Forelimb muscle (tissue), 1 donor: ENCODE results near the gene PNP. TPM values are rescaled to one million over a fixed set of nuclear protein-coding genes. Genes with fewer than 3 reads are reported as not detected.
"Not testable (repeated sequence)": the region's sequence is repeated elsewhere in the genome, so short reads cannot be mapped to it uniquely, and the experiment has no call there.

Source experiments
- DNase-seq: peaks from one replicate; pipeline ENCODE4 v3.0.0-alpha.2; 2013; ENCODE audit warnings: low read depth
- polyA plus RNA-seq: library from polyadenylated mRNA; unstranded; fragments of 120-200 nt; gene quantifications from one replicate; pipeline ENCODE4 v1.2.1, GENCODE V29; 2013; ENCODE audit not compliant: insufficient read length

Gene PNP
- polyA plus RNA-seq, 1 donor, result 10.6 TPM

DNA sequence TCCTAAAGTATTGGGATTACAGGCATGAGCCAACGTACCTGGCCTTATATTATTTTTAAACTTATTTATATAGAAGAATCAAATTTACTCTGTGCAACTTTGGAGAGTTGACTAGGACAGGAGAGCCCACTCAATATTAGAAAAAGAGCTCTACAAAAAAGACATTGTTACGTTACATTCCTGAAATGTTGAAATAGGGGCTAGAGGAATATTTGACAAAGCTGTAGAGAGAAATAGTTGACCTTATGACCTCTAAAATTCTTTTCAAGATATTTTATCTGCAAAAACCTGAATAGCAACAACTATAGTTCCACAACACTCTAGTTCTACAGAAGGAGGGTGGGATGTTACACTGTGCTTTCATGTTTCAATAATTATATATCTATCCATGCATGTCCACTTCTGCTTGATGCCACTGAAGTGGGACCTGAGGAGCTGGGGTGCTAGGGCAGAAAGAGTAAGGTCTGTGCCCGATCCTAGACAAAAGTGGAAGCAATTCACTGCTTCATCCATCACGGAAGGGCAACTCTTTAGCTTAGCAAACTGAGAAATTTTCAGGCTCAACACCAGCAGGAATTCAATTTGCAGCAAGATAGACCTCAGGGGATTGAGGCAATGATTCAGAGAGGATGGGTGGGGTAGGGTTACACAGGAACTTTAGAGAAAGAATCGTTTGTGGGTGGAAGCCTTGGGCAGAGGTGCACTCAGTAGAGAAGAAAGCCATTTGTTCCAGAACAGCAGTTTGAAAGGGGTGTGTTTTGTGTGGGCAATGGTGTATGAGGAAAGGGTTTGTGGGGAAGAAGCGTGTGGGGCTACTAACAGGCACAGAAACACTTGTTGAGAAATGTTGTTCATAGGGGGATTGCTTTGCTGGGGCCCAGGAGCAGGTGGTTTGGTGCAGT is 20.1 kb downstream of the PNP start:
- no peak for DNase-seq

DNA sequence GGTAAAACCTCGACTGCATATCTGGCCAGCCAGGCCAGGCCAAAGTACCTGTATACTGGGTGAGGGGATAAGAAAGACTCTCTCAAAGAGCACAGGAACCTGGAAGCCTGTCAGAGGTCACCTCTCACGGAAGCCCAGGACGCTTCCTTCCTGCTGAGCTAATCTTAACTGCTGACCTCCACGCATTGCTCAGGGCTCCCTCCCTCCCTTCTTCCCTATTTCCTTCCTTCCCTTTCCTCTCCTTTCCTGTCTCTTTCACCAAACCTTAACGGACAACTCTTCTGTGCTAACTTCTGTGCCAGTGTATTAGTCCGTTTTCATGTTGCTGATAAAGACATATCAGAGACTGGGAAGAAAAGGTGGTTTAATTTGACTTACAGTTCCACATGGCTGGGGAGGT is 21.4 kb downstream of the PNP start:
- DNase-seq, result no peak

DNA sequence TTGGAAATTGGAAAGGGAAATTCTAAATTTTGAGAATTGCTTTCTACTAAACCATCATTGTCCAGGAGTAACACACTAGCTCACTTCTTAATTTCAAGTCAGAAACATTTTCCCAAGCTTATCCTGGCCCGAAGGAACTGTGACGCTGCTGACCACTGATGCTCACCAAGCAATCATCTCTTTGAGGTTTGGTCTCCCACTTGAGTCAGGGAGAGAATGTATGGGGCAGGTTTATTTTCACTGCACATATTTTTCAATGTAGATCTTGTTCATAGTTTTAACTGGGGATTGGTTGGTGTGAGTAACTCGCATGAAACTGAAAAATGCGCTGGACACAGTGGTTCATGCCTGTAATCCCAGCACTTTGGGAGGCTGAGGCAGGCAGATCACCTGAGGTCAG is 23.3 kb downstream of the PNP start:
- DNase-seq, result no peak

DNA sequence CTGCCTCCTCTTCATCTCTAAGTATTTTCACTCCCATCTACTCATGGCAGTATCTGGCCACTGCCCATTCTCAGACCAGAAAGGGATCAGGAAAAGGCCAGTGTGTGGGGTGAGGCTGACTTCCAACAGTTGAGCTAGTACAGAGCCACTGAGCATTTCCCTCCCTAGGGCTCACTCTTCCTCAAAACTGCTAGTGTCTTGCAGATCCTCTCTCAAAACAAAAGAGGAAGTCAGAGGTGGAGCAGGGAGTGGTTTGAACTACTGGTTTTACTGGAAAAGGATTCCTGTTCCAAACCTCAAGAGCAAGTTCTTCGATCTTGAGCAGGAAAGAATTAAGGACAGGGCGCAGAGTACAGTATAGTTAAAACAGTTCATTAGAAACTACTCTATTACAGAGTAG is 24.4 kb downstream of the PNP start:
- DNase-seq, result no peak

DNA sequence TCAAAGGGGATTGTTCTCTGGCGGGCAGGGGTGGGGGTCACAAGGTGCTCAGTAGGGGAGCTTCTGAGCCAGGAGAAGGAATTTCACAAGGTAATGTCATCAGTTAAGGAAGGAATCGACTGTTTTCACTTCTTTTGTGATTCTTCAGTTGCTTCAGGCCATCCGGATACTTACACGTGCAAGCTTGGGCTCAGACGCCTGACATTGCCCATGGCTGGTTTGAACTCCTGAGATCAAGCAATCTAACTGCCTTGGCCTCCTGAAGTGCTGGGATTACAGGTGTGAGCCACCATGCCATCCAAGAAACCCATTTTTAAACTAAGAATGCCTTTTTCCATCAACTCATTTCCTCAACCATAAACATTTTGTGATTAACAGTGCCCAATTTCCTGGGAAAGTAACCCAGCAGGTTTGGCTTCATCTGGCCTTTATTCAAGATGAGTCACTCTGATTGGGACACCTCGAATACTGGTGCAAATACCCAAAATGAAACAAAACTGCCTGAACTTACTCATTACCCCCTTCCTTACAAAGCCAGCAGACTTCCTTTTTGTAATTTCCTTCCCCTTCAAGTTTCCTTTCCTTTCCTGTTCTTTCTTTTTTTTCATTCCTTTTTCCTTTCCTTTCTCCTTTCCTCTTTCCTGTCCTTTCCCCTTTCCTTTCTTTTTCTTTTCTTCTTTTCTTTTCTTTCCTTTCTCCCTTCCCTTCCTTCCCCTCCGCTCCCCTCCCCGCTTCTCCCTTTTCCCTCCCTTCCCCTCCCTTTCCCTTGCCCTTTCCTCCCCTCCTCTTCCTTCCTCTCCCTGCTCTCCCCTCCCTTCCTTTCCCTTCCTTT is 25.9 kb downstream of the PNP start:
- no peak for DNase-seq

DNA sequence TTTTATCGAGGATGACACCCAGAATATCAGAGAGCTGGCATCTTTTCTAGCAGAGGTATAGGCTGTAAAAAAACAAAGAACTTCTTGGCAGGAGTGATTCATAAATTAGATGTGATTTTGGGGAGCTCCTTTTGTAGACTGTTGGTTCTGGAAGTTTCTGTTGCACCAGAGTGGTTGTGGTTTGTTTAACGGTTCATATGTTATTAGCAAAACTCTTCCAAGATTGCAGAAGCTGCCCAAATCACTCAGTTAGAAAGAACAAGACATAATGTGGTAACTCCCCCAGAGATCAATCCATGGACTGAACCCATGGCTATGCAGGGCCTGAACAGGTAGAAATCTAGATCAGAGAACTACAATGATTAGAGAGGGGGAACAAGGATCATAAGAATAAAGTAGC is 29.4 kb downstream of the PNP start:
- DNase-seq, result no peak

DNA sequence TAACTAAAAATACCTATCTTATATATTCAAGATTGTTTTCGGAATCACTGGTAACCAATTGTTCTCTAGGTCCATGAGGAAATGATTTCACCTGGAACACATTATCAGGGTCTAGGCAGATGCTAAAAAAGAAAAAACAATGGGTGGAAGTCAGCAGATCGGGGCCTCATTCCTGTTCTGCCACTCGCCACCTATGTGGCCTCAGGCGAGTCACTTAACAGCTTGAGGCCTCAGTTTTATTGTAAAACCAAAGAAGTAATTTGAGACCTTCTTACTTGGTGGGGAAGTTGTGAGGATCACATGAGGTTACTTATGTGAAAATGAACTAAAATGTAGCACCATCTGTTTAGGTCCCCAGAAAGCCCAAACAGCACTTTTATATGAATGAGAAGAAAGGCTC is 29.9 kb downstream of the PNP start:
- DNase-seq, result no peak

DNA sequence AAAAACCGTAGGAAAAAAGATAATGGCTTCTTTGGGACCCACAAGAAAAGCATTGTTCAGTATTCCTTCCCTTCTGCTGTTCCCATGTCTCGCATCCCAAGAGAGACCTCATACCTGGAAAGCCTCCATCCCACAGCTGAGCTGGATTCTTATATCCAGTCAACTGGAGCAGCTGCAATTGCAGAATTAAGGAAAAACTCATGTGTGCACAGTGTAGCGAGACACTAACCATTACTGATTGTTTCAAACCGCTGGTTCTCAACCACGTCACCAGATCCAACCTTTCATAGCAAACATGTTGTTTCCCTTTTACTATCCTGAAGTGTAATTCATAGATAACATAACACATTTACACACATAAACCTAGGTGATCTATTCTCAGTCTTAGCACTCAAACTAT is 30.7 kb downstream of the PNP start:
- DNase-seq, result no peak

DNA sequence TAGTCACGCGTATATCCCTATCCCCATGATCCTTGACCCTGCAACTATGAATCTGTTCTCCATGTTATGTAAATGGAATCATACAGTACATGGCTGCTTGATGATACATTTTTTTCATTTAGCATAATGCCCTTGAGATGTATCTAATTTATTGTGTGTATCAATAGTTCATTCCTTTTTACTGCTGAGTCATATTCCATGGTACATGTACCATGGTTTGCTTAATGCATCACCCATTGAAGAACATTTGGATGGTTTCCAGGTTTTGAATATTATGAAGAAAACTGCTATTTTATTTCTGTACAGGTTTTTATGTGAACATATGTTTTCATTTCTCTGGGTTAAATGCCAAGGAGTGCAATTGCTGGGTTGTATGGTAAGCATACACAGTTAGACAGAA is 32.1 kb downstream of the PNP start:
- no peak for DNase-seq

DNA sequence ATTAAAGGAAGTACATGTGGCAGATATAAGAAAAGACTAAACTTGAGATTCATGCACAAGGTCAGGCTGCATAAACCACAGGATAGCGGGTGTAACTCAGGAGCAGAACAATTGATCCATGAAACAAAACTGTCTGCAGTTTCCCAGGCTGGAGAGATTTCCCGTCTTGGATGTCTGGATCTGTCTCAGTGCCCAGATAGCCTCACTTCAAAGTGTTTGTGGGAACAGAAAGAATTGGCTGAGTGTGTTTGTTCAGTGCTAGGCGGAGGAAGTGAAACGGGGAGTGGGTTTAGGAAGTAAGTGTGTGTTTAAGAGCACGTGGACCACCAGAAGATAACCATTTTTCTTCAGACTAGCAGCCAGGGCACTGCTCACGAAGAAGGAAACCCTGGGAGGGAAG is 34.7 kb downstream of the PNP start:
- DNase-seq, result no peak

DNA sequence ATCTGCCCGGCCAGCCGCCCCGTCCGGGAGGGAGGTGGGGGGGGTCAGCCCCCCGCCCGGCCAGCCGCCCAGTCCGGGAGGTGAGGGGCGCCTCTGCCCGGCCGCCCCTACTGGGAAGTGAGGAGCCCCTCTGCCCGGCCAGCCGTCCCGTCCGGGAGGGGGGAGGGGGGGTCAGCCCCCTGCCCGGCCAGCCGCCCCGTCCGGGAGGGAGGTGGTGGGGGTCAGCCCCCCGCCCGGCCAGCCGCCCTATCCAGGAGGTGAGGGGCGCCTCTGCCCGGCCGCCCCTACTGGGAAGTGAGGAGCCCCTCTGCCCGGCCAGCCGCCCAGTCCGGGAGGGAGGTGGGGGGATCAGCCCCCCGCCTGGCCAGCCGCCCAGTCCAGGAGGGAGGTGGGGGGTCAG is 37.1 kb downstream of the PNP start:
- DNase-seq, result not testable (repeated sequence)

DNA sequence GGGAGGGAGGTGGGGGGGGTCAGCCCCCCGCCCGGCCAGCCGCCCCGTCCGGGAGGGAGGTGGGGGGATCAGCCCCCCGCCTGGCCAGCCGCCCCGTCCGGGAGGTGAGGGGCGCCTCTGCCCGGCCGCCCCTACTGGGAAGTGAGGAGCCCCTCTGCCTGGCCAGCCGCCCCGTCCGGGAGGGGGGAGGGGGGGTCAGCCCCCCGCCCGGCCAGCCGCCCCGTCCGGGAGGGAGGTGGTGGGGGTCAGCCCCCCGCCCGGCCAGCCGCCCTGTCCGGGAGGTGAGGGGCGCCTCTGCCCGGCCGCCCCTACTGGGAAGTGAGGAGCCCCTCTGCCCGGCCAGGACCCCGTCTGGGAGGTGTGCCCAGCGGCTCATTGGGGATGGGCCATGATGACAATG is 37.5 kb downstream of the PNP start:
- DNase-seq, result not testable (repeated sequence)

DNA sequence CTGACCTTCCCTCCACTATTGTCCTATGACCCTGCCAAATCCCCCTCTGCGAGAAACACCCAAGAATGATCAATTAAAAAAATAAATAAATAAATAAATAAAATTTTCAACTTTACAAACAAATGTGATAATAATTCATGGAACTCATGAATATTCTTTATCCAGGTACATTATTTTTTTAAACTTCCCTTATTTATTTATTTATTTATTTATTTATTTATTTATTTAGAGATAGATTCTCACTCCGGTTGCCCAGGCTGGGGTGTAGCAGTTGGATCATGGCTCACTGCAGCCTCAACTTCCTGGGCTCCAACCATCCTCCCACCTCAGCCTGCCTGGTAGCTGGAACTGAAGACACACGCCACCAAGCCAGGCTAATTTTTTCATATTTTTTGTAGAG is 38.3 kb downstream of the PNP start:
- not testable (repeated sequence) for DNase-seq

DNA sequence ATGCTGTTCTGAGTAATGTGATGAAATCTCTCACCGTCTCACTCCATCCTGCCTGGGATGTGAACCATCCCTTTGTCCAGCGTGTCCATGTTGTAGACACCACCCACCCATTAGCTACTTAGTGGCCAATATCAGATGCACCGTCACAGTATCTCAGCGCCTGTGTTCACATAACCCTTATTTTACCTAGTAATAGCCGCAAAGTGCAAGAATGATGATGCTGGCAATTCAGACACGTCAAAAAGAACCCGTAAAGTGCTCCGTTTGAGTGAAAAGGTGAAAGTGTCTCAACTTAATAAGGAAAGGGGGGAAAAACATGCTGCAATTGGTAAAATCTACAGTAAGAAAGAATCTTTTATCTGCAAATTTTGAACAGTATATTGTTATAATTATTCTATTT is 39.2 kb downstream of the PNP start:
- DNase-seq, result no peak

DNA sequence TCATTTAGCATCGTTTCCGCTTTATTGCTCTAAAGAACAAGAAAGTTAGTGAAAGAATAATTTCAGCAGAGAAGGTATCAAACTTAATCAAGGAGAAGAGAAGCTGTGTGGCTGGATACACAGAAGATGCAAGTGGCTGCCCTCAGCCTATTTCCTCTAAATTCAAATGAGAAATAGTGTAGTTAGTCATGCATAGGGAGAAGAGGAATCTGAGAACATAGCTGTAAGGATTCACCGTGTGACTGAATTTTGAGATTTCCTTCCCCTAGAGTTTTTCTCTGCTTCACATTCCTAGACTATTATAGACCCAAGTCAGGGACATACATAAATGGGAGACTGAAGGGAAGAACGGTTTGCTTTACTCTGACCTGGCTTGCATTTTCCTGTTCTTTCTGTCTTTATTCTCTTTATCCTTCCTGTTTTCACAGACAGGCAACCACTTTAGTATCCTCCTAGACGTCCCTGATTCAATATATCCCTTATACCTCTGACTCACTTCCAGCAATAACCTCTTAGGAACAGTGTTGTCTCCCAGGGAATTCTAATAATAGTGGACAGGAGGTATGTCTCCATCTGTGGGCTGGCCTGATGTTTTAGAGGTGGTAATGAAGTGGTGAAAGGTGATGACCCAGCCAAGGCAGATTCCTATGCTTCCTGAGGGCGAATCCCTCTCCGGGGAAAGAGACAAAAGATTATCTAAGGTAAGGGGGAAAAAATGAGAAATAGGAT is 43.1 kb downstream of the PNP start:
- no peak for DNase-seq

DNA sequence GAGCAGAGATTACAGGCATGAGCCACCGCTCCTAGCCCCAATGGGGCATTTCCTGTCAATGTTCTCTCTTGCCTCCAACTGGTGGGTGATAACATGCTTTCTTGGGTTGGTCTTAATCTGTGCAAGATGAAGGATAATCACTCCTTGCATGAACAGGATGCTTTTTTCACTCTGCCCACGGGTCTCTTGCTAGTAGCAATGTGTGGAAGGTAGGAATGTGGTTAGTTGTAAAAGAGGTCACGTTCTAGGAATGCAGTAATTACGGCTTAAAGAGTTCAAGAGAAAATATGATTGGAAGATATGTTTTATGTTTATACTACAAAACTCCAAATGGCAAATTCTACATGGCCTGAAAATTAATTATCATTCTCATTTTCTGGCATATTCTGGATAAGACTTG is 46.6 kb downstream of the PNP start:
- no peak for DNase-seq

DNA sequence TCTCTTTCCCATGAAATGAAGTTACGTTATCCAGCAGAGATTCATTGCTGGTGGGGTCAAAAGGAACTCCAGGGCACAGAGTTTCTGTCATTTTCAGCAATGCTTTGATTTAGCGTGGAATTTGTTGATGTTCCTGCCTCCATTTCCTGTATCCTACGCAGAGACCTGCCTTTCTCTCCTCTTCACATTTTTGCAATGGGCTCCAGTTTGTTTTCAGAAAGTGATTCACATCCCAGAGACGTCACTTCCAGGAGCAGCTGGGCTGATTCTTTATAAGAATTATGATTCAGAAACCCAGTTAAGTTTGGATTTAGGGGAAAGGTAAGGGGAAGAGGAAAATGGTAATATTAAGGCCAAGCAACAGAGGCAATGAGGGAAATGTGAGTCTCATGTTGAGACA is 47.7 kb downstream of the PNP start:
- no peak for DNase-seq

DNA sequence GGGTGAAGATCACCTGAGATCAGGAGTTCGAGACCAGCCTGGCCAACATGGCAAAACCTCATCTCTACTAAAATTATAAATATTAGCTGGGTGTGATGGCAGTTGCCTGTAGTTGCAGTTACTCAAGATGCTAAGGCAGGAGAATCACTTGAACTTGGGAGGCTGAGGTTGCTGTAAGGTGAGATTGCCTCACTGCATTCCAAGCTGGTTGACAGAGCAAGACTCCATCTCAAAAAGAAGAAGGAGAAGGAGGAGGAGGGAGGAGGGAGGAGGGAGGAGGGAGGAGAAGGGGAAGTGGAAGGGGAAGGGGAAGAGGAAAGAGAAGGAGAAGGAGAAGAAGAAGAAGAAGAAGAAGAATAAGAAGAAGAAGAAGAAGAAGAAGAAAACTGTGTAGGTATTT is 53.1 kb downstream of the PNP start:
- no peak for DNase-seq

DNA sequence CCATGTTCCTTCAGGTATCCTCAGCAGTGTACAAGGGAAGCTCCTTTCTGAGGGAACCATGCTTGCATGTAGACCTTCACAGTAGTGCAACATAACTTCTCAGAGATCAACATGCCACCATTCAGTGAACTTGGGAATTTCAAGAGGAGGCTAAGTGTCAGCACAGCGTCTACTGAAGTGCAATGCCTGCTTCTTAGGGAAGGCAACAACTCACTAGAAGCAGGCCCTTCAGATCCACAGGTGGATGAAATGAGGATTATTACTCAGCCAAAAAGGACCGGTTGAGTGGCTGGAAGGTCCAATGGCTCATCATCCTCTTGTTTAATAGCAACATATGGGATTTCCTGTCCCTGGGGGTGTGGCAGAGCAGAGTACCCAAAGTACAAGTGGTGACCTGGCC is 54.8 kb downstream of the PNP start:
- no peak for DNase-seq
